Measurements from ENCODE around the gene LZTR1. TPM values are rescaled to one million over a fixed set of nuclear protein-coding genes. Genes with fewer than 3 reads are reported as not detected.

LZTR1 gene
- total RNA-seq, 4 donors from 2014 or later = 37.1 to 67.2 (median 55.7) TPM

DNA sequence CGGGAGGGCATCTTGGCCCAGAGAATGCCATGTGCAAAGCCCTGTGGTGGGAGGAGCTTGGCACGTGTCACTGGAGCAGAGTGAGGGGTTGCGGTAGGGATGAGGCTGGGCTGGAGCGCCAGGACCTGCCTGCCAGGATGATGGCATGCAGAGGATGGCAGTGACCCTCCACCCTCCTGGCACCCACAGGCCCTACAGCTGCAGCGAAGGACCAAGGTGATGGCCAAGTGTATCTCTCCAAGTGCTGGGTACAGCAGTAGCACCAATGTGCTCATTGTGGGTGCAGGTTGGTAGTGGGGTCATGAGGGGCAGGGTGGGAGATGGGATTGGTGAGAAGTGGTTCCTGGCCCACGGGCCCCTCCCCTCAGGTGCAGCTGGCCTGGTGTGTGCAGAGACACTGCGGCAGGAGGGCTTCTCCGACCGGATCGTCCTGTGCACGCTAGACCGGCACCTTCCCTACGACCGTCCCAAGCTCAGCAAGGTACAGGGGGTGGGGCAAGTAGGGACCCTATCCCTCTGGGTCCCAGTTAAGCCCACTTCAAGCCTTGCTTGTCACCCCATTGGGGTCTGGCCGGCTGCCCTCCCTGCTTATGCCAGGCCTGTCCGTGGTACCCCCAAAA lies 7.7 kb upstream of the LZTR1 start:
- H3K27ac ChIP-seq = no peak overlapping the region
- 64 to 65% methylated on average over 7 to 16 of the region's 16 CpGs for WGBS, 2 donors
- no peak for DNase-seq
- no peaks in the 10 kb centered on the region for H3K9me3 ChIP-seq
- H3K36me3 ChIP-seq = no peaks in the 10 kb centered on the region
- no peak overlapping the region for H3K4me3 ChIP-seq (replicated peaks in 1 of 3)
- peaks cover 0 to under 1% of the 10 kb centered on the region in 2 donors for H3K4me1 ChIP-seq
- H3K27me3 ChIP-seq = no peaks in the 10 kb centered on the region
- intact Hi-C loops (cut with DNase I) = no loop called here
- no peak for TF ChIP-seq POLR2A (IDR thresholded peaks at IDR 0.05)
- TF ChIP-seq, protein P1, sequence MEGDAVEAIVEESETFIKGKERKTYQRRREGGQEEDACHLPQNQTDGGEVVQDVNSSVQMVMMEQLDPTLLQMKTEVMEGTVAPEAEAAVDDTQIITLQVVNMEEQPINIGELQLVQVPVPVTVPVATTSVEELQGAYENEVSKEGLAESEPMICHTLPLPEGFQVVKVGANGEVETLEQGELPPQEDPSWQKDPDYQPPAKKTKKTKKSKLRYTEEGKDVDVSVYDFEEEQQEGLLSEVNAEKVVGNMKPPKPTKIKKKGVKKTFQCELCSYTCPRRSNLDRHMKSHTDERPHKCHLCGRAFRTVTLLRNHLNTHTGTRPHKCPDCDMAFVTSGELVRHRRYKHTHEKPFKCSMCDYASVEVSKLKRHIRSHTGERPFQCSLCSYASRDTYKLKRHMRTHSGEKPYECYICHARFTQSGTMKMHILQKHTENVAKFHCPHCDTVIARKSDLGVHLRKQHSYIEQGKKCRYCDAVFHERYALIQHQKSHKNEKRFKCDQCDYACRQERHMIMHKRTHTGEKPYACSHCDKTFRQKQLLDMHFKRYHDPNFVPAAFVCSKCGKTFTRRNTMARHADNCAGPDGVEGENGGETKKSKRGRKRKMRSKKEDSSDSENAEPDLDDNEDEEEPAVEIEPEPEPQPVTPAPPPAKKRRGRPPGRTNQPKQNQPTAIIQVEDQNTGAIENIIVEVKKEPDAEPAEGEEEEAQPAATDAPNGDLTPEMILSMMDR (IDR thresholded peaks at IDR 0.05) = no peak

DNA sequence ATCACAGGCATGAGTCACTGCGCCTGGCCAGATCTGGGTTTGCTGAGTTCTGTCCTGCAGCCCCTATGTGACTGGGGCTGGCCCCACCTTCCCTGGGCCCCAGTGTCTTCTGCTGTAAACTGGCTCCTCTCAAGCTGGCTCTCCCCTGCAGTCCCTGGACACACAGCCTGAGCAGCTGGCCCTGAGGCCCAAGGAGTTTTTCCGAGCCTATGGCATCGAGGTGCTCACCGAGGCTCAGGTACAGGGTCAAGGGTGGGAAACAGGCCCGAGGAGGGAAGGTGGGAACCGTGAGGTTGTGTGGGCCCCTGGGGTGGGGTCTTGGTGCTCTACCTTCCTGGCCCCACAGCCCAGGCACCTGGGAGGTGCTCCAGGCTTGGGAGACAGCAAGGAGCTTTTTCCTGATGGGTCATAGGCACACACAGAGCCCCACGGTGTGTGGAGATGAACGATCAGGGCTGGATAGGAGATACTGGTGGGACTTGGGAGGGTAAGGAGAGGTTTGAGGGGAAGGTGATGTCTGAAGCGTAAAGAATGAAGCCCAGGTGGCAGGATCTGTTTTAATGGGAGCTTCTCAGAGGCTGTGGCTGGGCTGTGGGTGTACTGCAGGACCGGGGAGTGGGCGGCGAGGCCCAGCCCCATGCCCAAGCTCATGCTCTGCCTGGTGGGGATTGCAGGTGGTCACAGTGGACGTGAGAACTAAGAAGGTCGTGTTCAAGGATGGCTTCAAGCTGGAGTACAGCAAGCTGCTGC lies 6.4 kb upstream of the LZTR1 start:
- no peak overlapping the region for H3K27ac ChIP-seq
- no peak overlapping the region for H3K4me3 ChIP-seq (replicated peaks in 1 of 3)
- DNase-seq = no peak
- no peaks in the 10 kb centered on the region for H3K27me3 ChIP-seq
- 81 to 88% methylated on average over 9 to 13 of the region's 14 CpGs for WGBS, 2 donors
- peaks cover 8% of the 10 kb centered on the region in 2 donors for H3K4me1 ChIP-seq
- no peaks in the 10 kb centered on the region for H3K36me3 ChIP-seq
- intact Hi-C loops (cut with DNase I) = no loop called here
- no peaks in the 10 kb centered on the region for H3K9me3 ChIP-seq
- TF ChIP-seq, protein P1 (IDR thresholded peaks at IDR 0.05) = no peak
- TF ChIP-seq POLR2A (IDR thresholded peaks at IDR 0.05) = no peak

DNA sequence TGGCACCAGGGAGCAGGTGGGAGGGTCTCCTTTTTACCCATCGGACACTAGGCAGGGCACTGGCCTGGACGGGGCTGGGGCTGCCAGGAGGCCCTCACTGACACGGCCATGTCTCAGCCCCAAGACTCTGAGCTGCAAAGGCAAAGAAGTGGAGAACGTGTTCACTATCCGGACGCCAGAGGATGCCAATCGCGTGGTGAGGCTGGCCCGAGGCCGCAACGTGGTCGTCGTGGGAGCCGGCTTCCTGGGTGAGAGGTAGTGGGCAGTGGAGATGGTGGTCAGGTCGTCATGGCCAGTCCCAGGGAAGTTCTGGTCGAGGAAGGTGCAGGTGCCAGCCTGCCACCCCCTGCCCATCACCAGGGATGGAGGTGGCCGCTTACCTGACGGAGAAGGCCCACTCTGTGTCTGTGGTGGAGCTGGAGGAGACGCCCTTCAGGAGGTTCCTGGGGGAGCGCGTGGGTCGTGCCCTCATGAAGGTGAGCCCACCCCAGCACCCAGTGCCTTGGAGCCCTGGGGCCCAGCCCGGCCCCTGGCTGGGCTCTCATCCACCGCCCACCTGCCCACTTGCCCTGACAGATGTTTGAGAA lies 5.7 kb upstream of the LZTR1 start:
- Histone ChIP-seq H3K9me3 (no peaks in the 10 kb centered on the region), H3K27me3 (no peaks in the 10 kb centered on the region), H3K4me3 (replicated peaks in 1 of 3) (no peak overlapping the region), H3K36me3 (no peaks in the 10 kb centered on the region), H3K4me1 (peaks cover 13 to 14% of the 10 kb centered on the region in 2 donors), H3K27ac (no peak overlapping the region)
- intact Hi-C loops (cut with DNase I) = no loop called here
- DNase-seq = no peak
- 81 to 85% methylated on average over 18 to 24 of the region's 24 CpGs for WGBS, 2 donors
- TF ChIP-seq POLR2A (IDR thresholded peaks at IDR 0.05) = no peak
- TF ChIP-seq, protein P1 (IDR thresholded peaks at IDR 0.05) = no peak

DNA sequence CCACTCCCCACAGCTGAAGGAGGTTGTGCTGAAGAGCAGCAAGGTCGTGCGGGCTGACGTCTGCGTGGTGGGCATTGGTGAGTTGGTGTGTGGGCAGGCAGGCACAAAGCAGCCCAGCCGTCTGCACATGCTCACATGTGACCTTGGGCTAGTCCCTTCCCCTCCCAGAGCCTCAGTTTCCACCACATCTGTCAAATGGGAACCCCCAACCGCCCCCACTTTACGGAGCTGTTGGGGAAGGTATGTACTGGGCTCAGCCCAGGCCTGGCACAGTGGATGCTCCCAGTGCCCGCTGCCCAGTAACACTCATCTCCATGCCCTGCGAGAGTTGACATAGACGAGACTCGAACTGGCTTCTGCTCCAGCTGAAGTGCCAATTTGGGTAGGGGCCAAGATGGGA lies 5.1 kb upstream of the LZTR1 start:
- H3K9me3 ChIP-seq = no peaks in the 10 kb centered on the region
- peaks cover 15 to 16% of the 10 kb centered on the region in 2 donors for H3K4me1 ChIP-seq
- no peak overlapping the region for H3K27ac ChIP-seq
- no peak overlapping the region for H3K4me3 ChIP-seq (replicated peaks in 1 of 3)
- no peaks in the 10 kb centered on the region for H3K36me3 ChIP-seq
- intact Hi-C loops (cut with DNase I) = no loop called here
- no peak for DNase-seq
- H3K27me3 ChIP-seq = no peaks in the 10 kb centered on the region
- TF ChIP-seq, protein P1 (IDR thresholded peaks at IDR 0.05) = no peak
- no peak for TF ChIP-seq POLR2A (IDR thresholded peaks at IDR 0.05)
- 62 to 87% methylated on average over 4 to 10 of the region's 11 CpGs for WGBS, 2 donors
